ENCODE data around the gene EXT2. TPM values are rescaled to one million over a fixed set of nuclear protein-coding genes. Genes with fewer than 3 reads are reported as not detected.

EXT2 gene
- total RNA-seq, 1 experiment from 2014 or later, result 76.7 TPM

- DNase-seq (ENCODE audit: low read depth), result peak; percentile 19
These were observed 38.0 kb downstream of the EXT2 start for GRCh38 chr11:44133335-44133946.

- no peak for DNase-seq (ENCODE audit: low read depth)
These were observed 39.1 kb downstream of the EXT2 start for GRCh38 chr11:44134625-44135024.

GRCh38 chr11:44136176-44136945 lies 40.9 kb downstream of the EXT2 start:
- DNase-seq (ENCODE audit: low read depth), result no peak

DNA sequence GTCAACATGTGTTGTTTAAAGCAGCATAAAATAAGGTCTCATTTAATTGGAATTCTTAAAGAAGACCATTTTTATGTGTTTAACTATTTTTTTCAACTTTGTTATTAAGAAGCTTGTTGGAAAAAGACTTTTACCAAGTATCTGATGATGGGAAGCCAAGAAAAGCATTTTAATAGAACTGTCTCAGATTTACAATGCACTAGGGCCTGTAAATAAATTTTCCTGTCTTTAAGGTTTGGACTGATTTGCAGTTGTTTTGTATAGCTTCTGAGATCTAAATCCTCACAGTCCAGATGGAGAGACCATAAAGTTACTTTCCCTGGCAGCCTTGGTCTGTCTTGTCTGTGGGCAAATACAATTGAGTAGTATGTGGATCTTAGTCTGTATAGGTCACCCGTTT lies 41.6 kb downstream of the EXT2 start:
- DNase-seq (ENCODE audit: low read depth), result no peak

DNA sequence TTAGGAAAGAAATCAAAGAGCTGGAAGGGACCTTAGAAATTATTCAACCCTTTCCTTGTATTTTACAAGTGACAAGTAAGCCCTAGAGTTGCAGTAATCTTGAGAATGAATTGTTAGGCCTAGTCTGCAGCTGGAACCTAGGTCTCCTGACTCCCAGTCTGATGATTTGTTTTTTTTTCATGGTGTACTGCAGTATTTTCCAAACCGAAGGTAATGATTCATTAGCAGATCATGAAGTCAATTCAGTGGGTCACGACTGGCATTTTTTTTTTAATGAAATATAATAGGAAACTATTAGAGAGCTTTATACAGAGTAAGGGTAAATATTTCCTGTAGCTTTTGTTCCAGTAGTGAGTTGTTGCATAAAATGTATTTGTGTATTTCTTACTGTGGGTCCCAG lies 42.8 kb downstream of the EXT2 start:
- DNase-seq (ENCODE audit: low read depth), result no peak

GRCh38 chr11:44138980-44139379 lies 43.5 kb downstream of the EXT2 start:
- DNase-seq (ENCODE audit: low read depth), result no peak

- DNase-seq (ENCODE audit: low read depth), result no peak
These were observed 44.3 kb downstream of the EXT2 start for GRCh38 chr11:44139565-44140330.

DNA sequence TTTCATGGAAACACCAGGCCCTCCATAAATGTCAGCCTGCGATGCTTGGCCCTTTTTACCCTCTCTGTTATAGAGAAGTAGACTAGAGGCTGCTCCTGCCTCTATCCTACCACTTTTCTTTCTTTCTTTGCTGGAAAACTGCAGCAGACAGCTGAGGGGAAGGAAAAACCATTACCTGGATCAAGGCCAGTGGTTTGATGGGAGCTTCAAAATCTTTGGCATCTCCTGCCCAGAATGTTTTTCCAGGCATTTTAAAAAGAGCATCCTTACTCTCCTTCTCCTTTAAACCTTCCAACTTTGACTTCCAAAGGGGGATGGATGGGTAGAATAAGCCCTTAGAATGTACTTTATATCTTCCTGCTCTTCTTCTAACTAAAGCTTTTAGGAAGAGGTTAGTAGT lies 44.9 kb downstream of the EXT2 start:
- no peak for DNase-seq (ENCODE audit: low read depth)

DNA sequence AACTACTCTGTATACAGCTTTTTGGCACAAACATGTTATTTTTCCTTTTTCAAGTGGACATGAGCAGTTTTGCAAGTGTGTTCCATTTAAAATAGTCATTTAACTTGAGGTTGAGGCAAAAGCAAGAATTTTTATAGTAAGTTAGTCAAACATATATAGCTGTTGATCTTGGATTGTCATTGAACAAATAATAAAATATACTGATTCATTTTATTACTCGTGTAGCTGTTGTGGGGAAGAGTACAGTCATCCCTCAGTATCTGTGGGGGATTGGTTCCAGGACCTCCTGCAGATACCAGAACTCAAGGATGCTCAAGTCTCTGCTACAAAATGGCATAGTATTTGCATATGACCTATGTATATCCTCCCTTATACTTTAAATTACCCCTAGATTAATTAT lies 45.3 kb downstream of the EXT2 start:
- DNase-seq (ENCODE audit: low read depth), result no peak

DNA sequence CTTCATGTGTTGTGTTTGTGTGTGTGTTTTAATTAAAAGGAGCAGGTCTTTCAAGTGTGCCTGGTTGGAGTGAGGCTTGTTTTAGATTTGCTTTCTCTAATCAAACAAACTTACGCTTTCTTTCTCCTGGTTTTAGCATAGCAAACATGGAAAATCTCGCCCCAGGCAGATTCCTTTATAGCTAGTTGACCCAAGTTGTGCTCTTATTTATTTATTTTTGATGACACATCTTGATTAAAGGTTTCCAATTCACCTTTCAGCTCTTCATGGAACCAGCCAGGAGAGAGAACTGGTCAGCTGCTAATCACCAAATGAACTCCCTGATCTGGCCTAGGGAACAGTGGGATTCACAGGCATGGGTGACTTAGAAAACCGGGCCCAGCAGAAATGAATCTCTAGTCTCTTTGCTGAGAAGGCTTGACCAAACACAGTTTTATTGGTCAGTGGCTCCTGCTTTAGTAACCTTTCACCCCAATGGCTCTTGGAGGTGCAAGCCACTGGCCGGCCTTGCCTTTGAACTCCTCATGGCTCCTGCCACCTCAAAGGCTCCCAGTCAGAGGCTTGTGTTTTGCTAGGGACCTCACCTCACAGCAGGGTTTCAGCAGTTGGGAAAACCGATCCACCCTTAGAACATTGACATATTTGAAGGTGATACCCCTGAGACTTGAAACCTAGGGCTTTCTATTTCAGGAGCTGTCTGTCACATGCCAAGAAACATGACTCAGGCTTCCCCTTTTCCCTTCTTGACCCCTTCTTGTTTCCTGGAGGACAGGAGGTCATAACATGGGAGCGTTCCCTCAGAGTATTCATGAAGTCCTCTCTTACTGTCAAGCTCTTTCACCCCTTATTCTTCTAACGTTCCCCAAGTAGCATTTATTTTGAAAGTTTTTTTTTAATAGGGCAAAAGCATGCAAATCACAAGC lies 48.8 kb downstream of the EXT2 start:
- DNase-seq (ENCODE audit: low read depth), result peak; percentile 7

DNA sequence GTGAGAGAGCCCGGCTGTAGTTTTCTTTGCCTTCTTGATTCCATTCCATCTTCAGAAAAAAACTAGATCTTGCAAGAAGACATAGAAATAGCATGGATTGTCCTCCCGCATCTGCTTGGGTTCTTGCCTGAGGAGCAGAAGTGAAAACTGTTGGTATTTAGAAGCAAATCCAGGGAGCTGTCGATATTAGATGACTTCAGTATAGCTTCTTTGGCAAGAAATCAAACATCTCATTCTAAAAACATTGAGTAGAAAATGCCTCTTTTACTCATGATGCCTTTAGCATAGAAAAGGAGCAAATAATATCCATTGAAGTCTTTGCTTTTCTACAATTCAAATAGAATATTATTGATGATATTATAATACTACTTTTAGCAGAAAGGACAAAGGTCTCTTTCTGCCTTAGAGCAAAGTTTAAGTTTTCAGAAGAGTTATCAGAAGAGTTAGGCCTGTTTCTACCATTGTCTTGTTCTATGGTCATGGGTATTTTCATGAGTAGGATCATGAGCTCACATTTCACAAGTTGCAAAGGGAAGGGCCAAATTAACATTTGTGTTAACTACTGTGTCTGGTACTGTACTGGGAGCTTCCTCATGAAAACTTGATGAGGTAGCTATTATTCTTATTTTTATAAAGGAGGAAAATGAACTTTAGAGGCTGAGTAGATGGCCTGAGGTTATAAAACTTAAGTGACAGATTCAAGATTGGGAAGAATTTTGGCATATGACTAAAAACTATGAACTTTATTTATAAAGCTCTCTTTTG lies 49.7 kb downstream of the EXT2 start:
- no peak for DNase-seq (ENCODE audit: low read depth)

DNA sequence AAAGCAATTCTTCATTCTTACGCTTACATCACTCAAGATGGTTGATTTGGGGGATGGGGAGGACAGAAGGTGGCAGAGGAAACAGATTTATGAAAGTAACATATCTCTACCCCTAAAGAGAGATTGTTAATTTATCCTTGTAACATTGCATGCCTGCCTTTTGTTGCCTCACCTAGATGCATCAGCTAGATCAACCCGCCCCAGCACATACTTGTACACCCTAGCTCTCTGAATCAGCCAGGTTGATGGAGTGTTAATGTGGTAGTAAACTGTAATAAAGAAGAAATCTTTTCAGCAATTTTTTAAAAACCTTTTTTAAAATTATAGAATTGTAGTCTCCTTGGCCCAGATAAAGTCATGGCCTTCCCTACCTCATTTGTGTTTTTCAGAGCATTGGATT lies 51.5 kb downstream of the EXT2 start:
- DNase-seq (ENCODE audit: low read depth), result no peak

GRCh38 chr11:44147751-44148150 lies 52.3 kb downstream of the EXT2 start:
- no peak for DNase-seq (ENCODE audit: low read depth)

DNA sequence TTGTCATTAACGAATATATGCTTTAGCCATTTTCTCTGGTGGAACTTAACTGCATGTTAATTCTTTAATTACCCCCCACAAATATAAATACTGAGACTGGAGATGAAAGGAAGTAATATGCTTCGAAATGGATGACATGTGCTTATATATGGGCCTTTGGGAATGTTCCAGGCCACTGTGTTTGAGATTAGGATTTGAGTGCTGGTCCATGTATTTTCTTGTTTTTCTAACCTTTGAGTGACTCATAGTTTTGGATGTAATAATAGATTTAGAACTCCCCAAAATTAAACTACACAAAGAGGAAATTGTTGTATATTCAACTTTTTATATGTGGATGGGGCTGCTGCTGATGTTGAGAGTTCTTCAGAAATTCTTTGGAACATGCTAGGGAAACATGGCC lies 54.2 kb downstream of the EXT2 start:
- no peak for DNase-seq (ENCODE audit: low read depth)

- DNase-seq (ENCODE audit: low read depth), result no peak
These were observed 54.9 kb downstream of the EXT2 start for GRCh38 chr11:44150401-44150800.

DNA sequence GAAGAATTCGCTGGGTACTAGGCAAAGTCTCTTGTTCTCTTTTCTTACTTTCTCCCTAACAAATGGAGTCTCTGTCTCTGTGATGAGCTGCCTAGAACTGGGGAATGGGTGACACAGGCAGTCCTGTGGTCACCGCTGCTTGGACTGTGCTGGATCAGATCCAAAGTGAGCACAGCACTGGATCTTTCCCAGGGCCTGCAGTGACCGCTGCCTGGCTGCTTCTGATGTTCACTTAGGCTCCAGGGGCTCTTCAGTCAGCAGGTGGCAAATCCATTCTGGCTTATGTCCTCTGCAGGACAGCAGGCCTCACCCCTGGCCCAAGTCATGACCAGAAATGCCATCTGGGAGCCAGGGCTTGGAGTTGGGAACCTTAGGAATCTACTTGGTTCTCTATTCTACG lies 61.5 kb downstream of the EXT2 start:
- DNase-seq (ENCODE audit: low read depth), result no peak

GRCh38 chr11:44158384-44158783 lies 62.9 kb downstream of the EXT2 start:
- no peak for DNase-seq (ENCODE audit: low read depth)

GRCh38 chr11:44159848-44160721 lies 64.6 kb downstream of the EXT2 start:
- no peak for DNase-seq (ENCODE audit: low read depth)

DNA sequence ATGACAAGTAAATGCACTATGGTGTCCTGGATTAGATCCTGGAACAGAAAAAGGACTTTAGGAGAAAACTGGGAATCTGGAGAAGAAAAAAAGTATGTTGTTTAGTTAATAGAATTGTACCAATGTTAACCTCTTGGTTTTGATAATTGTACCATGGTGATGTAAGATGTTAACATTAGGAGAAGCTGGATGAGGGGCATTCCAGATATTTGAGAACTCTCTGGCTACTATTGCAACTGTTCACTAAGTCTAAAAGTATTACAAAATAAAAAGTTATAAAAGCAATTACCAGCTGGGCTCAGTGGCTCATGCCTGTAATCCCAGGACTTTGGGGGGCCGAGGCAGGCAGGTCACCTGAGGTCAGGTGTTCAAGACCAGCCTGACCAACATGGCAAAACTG lies 66.5 kb downstream of the EXT2 start:
- no peak for DNase-seq (ENCODE audit: low read depth)

- DNase-seq (ENCODE audit: low read depth), result no peak
These were observed 67.2 kb downstream of the EXT2 start for GRCh38 chr11:44162662-44163061.

All from Daoy (cell line).